ENCODE measurements around the gene PARD6B. TPM values are rescaled to one million over a fixed set of nuclear protein-coding genes. Genes with fewer than 3 reads are reported as not detected.
A peak's percentile ranks its signal among the peaks of the same experiment; 100 is the strongest.

The PARD6B gene
- total and polyA plus RNA-seq, 2 of the 13 experiments (the other 11 are each of a cell fraction or from before 2014, with no cell fraction given), result 6.9 to 22.2 TPM

DNA sequence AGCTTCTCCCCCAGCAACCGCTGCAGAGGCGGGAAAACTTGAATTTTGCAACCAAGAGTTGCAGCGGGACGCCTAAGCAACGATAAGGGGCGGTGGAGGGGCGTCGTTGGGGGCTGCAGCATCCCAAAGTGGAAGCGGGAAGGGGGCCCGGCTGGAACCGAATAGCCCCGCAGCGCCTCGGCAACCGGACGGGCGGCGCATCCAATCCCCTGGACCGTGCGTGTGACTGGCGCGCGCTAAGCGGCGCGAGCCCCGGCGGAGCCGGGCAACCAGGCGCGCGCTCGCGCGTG lies 670 bp upstream of the PARD6B start (continued):
- TF ChIP-seq ZNF350 (CRISPR knock-in tag; IDR thresholded peaks at IDR 0.05; ENCODE audit: borderline replicate concordance, low read depth), result peak; percentile 59; the same call in 1 of the 2 replicates
- TF ChIP-seq, protein P1, sequence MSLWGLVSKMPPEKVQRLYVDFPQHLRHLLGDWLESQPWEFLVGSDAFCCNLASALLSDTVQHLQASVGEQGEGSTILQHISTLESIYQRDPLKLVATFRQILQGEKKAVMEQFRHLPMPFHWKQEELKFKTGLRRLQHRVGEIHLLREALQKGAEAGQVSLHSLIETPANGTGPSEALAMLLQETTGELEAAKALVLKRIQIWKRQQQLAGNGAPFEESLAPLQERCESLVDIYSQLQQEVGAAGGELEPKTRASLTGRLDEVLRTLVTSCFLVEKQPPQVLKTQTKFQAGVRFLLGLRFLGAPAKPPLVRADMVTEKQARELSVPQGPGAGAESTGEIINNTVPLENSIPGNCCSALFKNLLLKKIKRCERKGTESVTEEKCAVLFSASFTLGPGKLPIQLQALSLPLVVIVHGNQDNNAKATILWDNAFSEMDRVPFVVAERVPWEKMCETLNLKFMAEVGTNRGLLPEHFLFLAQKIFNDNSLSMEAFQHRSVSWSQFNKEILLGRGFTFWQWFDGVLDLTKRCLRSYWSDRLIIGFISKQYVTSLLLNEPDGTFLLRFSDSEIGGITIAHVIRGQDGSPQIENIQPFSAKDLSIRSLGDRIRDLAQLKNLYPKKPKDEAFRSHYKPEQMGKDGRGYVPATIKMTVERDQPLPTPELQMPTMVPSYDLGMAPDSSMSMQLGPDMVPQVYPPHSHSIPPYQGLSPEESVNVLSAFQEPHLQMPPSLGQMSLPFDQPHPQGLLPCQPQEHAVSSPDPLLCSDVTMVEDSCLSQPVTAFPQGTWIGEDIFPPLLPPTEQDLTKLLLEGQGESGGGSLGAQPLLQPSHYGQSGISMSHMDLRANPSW (CRISPR knock-in tag; IDR thresholded peaks at IDR 0.05; ENCODE audit: borderline replicate concordance), result peak; percentile 80; the same call in 1 of the 2 replicates
- peak; percentile 74; the same call in 1 of the 2 replicates for TF ChIP-seq MXD1 (CRISPR knock-in tag; IDR thresholded peaks at IDR 0.05)
- TF ChIP-seq SMAD1 (CRISPR knock-in tag; IDR thresholded peaks at IDR 0.05; ENCODE audit: borderline replicate concordance, low read depth), result 0 out of 2 replicates have a peak, but pooled peaks have one; percentile 5
- TF ChIP-seq, protein P2, sequence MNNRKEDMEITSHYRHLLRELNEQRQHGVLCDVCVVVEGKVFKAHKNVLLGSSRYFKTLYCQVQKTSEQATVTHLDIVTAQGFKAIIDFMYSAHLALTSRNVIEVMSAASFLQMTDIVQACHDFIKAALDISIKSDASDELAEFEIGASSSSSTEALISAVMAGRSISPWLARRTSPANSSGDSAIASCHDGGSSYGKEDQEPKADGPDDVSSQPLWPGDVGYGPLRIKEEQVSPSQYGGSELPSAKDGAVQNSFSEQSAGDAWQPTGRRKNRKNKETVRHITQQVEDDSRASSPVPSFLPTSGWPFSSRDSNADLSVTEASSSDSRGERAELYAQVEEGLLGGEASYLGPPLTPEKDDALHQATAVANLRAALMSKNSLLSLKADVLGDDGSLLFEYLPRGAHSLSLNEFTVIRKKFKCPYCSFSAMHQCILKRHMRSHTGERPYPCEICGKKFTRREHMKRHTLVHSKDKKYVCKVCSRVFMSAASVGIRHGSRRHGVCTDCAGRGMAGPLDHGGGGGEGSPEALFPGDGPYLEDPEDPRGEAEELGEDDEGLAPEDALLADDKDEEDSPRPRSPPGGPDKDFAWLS (CRISPR knock-in tag; IDR thresholded peaks at IDR 0.05; ENCODE audit: borderline replicate concordance), result 0 out of 2 replicates have a peak, but pooled peaks have one; percentile 18
- TF ChIP-seq HNRNPL (IDR thresholded peaks at IDR 0.05; ENCODE audit: low read depth, low read length), result 0 out of 2 replicates have a peak, but pooled peaks have one; percentile 66
- peak; percentile 63; the same call in 1 of the 2 replicates for TF ChIP-seq MAF1 (CRISPR knock-in tag; IDR thresholded peaks at IDR 0.05; ENCODE audit: borderline replicate concordance)
- TF ChIP-seq ZNF225 (CRISPR knock-in tag; IDR thresholded peaks at IDR 0.05), result peak; percentile 63; the same call in 1 of the 2 replicates
- peak; percentile 60; the same call in 1 of the 2 replicates for TF ChIP-seq SOX13 (IDR thresholded peaks at IDR 0.05)
- TF ChIP-seq SOX13 (CRISPR knock-in tag; conservative IDR thresholded peaks at IDR 0.05 in 1 of 2, IDR thresholded peaks at IDR 0.05 in 1 of 2), result 0 out of 4 replicates have a peak, but pooled peaks of 1 of the 2 experiments have one; percentile 4
- TF ChIP-seq, protein P3, sequence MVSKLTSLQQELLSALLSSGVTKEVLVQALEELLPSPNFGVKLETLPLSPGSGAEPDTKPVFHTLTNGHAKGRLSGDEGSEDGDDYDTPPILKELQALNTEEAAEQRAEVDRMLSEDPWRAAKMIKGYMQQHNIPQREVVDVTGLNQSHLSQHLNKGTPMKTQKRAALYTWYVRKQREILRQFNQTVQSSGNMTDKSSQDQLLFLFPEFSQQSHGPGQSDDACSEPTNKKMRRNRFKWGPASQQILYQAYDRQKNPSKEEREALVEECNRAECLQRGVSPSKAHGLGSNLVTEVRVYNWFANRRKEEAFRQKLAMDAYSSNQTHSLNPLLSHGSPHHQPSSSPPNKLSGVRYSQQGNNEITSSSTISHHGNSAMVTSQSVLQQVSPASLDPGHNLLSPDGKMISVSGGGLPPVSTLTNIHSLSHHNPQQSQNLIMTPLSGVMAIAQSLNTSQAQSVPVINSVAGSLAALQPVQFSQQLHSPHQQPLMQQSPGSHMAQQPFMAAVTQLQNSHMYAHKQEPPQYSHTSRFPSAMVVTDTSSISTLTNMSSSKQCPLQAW (CRISPR knock-in tag; IDR thresholded peaks at IDR 0.05), result peak; percentile 81
- no peak for TF ChIP-seq ZNF34 (CRISPR knock-in tag; IDR thresholded peaks at IDR 0.05; ENCODE audit: borderline replicate concordance)
- TF ChIP-seq KLF12 (CRISPR knock-in tag; IDR thresholded peaks at IDR 0.05; ENCODE audit: borderline replicate concordance), result 0 out of 2 replicates have a peak, but pooled peaks have one; percentile 13

All from HepG2 (cell line).